Gastrocnemius medialis (tissue), 4 donors: ENCODE measurements around the gene GRID1.

Experiments
- CTCF ChIP-seq, 5 experiments: fragments of 450-650 bp in 3 of 5; fragments of 200-600 bp in 2 of 5; sonication (generic) in 2 of 5; IDR thresholded peaks in 4 of 5; conservative IDR thresholded peaks in 1 of 5; 1 replicate in 4 of 5; 2 replicates in 1 of 5; pipeline ENCODE4 v1.5.1; 2016 to 2019; ENCODE audit warnings: antibody characterized with exemption in 5 of 5, mild to moderate bottlenecking in 3 of 5, moderate library complexity in 3 of 5
- POLR2A ChIP-seq, 2 donors: fragments of 450-650 bp; IDR thresholded peaks; one replicate each; pipeline ENCODE4 v1.6.1; 2017; ENCODE audit warnings: antibody characterized with exemption in 2 of 2, mild to moderate bottlenecking in 2 of 2, moderate library complexity in 2 of 2

- TF ChIP-seq CTCF (IDR thresholded peaks at IDR 0.05 in 4 of 5, conservative IDR thresholded peaks at IDR 0.05 in 1 of 5) (no peak), POLR2A (IDR thresholded peaks at IDR 0.05) (no peak)
These were observed 103.9 kb downstream of the GRID1 start for GRCh38 chr10:86262688-86263181.
